Stomach (tissue), 4 donors: ENCODE results near the gene SKA3.
"Not testable (repeated sequence)": the region's sequence is repeated elsewhere in the genome, so short reads cannot be mapped to it uniquely, and the experiment has no call there.

ENCODE experiments used
- CTCF ChIP-seq, 7 experiments: fragments of 450-650 bp in 4 of 7; fragments of 200-600 bp in 3 of 7; sonication (generic) in 3 of 7; IDR thresholded peaks; one replicate each; pipeline ENCODE4 v1.5.1; 2016 to 2019; ENCODE audit warnings: antibody characterized with exemption in 7 of 7, control low read depth in 2 of 7, mild to moderate bottlenecking in 1 of 7
- POLR2AphosphoS5 ChIP-seq, 3 donors: sonication (generic); formaldehyde crosslinking; IDR thresholded peaks; one replicate each; pipeline ENCODE4 v1.6.1; 2016; ENCODE audit warnings: antibody characterized with exemption in 3 of 3

- not testable (repeated sequence) for TF ChIP-seq CTCF, POLR2AphosphoS5 (IDR thresholded peaks at IDR 0.05)
Observed at GRCh38 chr13:21165606-21166005, 10.7 kb downstream of the SKA3 start.
